Measurements from ENCODE around the gene ENTREP1. TPM values are rescaled to one million over a fixed set of nuclear protein-coding genes. Genes with fewer than 3 reads are reported as not detected.

Gene ENTREP1
- total and polyA plus RNA-seq, 2 of the 4 experiments (the other 2 are of a cell fraction) = not detected

DNA sequence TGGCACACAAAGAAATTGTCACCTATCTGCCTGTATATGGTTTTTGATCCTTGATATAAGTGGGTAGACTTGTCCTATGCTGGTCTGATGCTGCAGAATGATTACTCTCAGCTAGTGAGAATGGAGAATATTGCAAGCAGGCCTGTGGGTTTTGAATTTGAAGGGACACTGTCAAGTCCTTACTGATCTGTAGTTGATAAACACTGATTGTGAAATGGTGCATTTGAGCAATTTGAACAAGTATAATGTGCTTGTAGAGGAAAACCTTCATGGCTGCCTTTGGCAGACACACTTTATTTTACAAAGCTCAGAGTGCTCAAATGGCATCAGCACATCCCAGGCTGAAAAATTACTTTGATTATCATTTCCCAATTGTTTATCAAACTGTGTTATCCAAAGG lies 9.3 kb downstream of the ENTREP1 start:
- dilution Hi-C loops (cut with HindIII; ENCODE audit: low sequenced_read_pairs, unreplicated experiment) (no loop called here), in situ Hi-C loops (cut with MboI; ENCODE audit: low sequenced_read_pairs) (no loop called here), intact Hi-C loops (cut with micrococcal nuclease) (no loop called here)
- Histone ChIP-seq H3K27ac (ENCODE audit: insufficient read depth, low read length) (no peak overlapping the region), H3K4me1 (ENCODE audit: control insufficient read depth, insufficient read depth, low read length) (no peaks in the 10 kb centered on the region), H2BK120ac (ENCODE audit: low read depth, low read length) (no peak overlapping the region), H2AK5ac (ENCODE audit: low read depth, low read length) (no peak overlapping the region), H3K36me3 (ENCODE audit: control insufficient read depth, insufficient read depth, low read length) (no peaks in the 10 kb centered on the region), H3K56ac (ENCODE audit: extremely low read depth, insufficient read depth, low read length) (no peak overlapping the region), H3K18ac (ENCODE audit: low read depth, low read length) (no peak overlapping the region), H4K8ac (ENCODE audit: low read depth in 2 of 2, low read length in 2 of 2) (no peak overlapping the region), H3K23ac (ENCODE audit: low read depth, low read length) (no peak overlapping the region), H2AFZ (replicated peaks; ENCODE audit: low read length, poor library complexity) (no peak overlapping the region), H2BK20ac (ENCODE audit: low read depth, low read length) (no peak overlapping the region), H3K14ac (replicated peaks; ENCODE audit: low read depth, low read length) (no peak overlapping the region), H3K79me1 (ENCODE audit: low read depth in 1 of 2, low read length in 2 of 2) (no peaks in the 10 kb centered on the region), H4K20me1 (ENCODE audit: insufficient read depth, low read length) (no peaks in the 10 kb centered on the region), H2BK5ac (ENCODE audit: low read depth, low read length, poor library complexity, severe bottlenecking) (no peak overlapping the region), H4K5ac (ENCODE audit: low read depth, low read length) (no peak overlapping the region), H2BK15ac (ENCODE audit: low read depth, low read length) (no peak overlapping the region), H2AK9ac (replicated peaks; ENCODE audit: low read depth, low read length, poor library complexity) (no peak overlapping the region), H3K4ac (ENCODE audit: low read depth, low read length) (no peak overlapping the region), H3K4me2 (ENCODE audit: low read depth, low read length) (no peak overlapping the region), H3K9me1 (ENCODE audit: insufficient read depth, low read length) (no peaks in the 10 kb centered on the region), H3K27me3 (ENCODE audit: control insufficient read depth, insufficient read depth, low read length) (peaks cover 16% of the 10 kb centered on the region), H3K9ac (ENCODE audit: low read depth, low read length) (no peak overlapping the region), H3K4me3 (ENCODE audit: insufficient read depth, low read depth, low read length) (no peak overlapping the region), H4K91ac (ENCODE audit: insufficient read depth, low read depth, low read length) (no peak overlapping the region), H3K9me3 (ENCODE audit: control insufficient read depth, insufficient read depth, low read length) (no peaks in the 10 kb centered on the region)
- DNase-seq = no peak
- no peak for ATAC-seq (ENCODE audit: low read depth)
- POLR2A ChIA-PET (ENCODE audit: unreplicated experiment) = no interaction called here
- CTCF ChIA-PET = interaction anchor here (0.6 kb wide), 1 partner anchor 56 kb away, joined by 3 read pairs; no protein-coding TSS in a partner anchor
- BruUV-seq (replicated peaks) = no TSS peak
- TF ChIP-seq RFX5 (IDR thresholded peaks at IDR 0.05; ENCODE audit: low read depth, low read length) = no peak
- TF ChIP-seq CHD1 (IDR thresholded peaks at IDR 0.05; ENCODE audit: low read depth, low read length) = no peak
- no peak for TF ChIP-seq MAZ (IDR thresholded peaks at IDR 0.05; ENCODE audit: borderline replicate concordance, low read depth, low read length)
- TF ChIP-seq CEBPB (IDR thresholded peaks at IDR 0.05; ENCODE audit: low read depth, low read length) = no peak
- TF ChIP-seq, protein P1, sequence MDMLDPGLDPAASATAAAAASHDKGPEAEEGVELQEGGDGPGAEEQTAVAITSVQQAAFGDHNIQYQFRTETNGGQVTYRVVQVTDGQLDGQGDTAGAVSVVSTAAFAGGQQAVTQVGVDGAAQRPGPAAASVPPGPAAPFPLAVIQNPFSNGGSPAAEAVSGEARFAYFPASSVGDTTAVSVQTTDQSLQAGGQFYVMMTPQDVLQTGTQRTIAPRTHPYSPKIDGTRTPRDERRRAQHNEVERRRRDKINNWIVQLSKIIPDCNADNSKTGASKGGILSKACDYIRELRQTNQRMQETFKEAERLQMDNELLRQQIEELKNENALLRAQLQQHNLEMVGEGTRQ (IDR thresholded peaks at IDR 0.05; ENCODE audit: low read depth, low read length) = no peak
- no peak for TF ChIP-seq FOS (IDR thresholded peaks at IDR 0.05; ENCODE audit: low read depth, low read length)
- no peak for TF ChIP-seq MAFK (IDR thresholded peaks at IDR 0.05; ENCODE audit: low read depth, low read length)
- TF ChIP-seq CTCF (conservative IDR thresholded peaks at IDR 0.05; ENCODE audit: low read depth, low read length) = no peak
- no peak for TF ChIP-seq SMC3 (IDR thresholded peaks at IDR 0.05; ENCODE audit: low read depth, low read length)
- no peak for TF ChIP-seq RAD21 (IDR thresholded peaks at IDR 0.05; ENCODE audit: low read length)
- TF ChIP-seq POLR2A (IDR thresholded peaks at IDR 0.05; ENCODE audit: low read depth, low read length) = no peak
- no peak for TF ChIP-seq BHLHE40 (IDR thresholded peaks at IDR 0.05; ENCODE audit: low read depth, low read length)
- TF ChIP-seq NFE2L2 (IDR thresholded peaks at IDR 0.05; ENCODE audit: low read depth, low read length) = no peak
- no peak for TF ChIP-seq MXI1 (IDR thresholded peaks at IDR 0.05; ENCODE audit: borderline replicate concordance, low read depth, low read length)
- no peak for TF ChIP-seq RCOR1 (IDR thresholded peaks at IDR 0.05; ENCODE audit: insufficient replicate concordance, low read length)
- TF ChIP-seq, protein P2, sequence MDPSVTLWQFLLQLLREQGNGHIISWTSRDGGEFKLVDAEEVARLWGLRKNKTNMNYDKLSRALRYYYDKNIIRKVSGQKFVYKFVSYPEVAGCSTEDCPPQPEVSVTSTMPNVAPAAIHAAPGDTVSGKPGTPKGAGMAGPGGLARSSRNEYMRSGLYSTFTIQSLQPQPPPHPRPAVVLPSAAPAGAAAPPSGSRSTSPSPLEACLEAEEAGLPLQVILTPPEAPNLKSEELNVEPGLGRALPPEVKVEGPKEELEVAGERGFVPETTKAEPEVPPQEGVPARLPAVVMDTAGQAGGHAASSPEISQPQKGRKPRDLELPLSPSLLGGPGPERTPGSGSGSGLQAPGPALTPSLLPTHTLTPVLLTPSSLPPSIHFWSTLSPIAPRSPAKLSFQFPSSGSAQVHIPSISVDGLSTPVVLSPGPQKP (IDR thresholded peaks at IDR 0.05; ENCODE audit: borderline replicate concordance, low read depth, low read length) = no peak

Data from IMR-90 (cell line).